HG02763 (cell line): ENCODE measurements around the gene TINAG.

Source experiments
- ATAC-seq: cut with Tn5 transposase; IDR thresholded peaks from one replicate; pipeline ENCODE4 v1.9.1; 2021; ENCODE audit warnings: mild to moderate bottlenecking, moderate library complexity; ENCODE audit not compliant: unreplicated experiment

The TINAG gene, protein sequence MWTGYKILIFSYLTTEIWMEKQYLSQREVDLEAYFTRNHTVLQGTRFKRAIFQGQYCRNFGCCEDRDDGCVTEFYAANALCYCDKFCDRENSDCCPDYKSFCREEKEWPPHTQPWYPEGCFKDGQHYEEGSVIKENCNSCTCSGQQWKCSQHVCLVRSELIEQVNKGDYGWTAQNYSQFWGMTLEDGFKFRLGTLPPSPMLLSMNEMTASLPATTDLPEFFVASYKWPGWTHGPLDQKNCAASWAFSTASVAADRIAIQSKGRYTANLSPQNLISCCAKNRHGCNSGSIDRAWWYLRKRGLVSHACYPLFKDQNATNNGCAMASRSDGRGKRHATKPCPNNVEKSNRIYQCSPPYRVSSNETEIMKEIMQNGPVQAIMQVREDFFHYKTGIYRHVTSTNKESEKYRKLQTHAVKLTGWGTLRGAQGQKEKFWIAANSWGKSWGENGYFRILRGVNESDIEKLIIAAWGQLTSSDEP

DNA sequence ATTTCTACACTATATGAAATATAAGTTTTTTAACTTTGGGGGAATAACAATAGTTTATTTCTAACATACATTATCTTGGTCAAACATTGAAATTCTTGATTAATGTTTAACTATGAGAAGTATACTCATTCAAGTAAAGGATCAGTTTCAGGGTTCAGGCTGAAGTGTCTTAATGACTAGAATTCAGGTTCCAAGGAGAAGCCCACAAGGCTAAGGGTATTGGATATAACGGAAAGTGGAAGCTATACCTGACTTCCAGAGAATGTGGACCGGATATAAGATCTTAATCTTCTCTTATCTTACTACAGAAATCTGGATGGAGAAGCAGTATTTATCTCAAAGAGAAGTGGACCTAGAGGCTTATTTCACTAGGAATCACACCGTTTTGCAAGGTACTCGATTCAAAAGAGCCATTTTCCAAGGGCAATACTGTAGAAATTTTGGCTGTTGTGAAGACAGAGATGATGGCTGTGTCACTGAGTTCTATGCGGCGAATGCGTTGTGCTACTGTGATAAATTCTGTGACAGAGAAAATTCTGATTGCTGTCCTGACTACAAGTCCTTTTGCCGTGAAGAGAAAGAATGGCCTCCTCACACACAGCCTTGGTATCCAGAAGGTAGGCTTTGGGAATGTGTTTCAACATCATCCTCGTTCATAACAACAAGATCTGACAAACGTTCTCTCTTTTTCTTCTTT, at the start of gene TINAG:
Gene TINAG (plus strand): TSS at position 153 of the 697 bp plus-strand sequence. CDS start 110 bp downstream, at position 263.
- ATAC-seq, result peak; percentile 30

DNA sequence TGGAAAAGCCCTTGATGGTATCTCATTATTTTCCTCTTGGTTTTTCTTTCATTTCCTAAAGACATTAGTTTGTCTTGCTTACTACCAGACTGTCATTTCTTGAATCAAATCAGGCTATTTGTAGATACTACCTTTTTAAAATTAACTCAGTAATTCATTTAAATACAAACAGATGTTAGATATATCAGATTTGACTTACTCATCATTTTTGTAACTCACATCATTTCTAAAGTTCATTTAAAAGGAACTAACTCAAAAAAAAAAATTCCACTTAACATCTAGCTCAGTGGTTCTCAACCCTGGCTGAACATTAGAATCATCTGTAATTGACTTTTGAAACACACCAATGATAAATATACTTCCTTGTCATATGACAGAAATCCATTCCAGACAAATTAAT, 48.2 kb upstream of the TINAG start:
- no peak for ATAC-seq

DNA sequence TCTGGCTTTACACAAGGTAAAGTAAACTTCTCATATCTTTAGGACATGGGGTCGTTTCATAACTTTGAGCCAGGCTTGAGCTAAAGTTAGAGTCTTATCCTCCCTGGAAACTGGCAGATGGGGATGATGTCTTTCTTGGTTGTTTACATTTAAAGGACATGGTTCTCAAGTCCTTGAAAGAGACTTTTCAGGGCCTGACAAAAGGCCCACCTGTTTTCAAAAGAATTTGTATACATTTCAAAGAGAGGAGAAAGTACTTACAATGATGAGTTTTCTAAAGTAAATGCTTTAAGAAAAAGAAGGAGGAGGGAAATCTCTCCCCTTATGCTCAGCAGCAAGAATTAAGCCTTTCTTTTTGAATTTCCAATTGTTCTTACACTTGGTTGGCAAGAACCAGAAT, 45.7 kb upstream of the TINAG start:
- no peak for ATAC-seq

DNA sequence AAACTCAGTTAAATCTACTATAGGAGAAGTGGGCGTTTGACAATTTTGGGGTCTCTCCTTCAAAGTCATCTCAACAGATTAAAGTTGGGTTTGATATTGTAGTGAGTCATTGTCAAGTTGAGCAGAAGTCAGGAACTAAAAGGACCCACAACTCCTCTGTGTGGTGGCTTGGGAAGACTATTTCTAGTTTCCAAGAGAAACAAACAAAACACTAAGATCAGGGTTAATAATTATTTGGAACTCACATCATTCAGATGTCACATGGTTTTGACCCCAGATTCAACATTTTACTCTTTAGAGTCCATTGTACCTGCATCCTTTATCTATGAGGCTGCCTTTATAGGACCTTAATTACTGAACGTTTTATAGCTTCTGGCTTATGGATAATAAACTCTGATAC, 45.3 kb upstream of the TINAG start:
- ATAC-seq, result no peak

DNA sequence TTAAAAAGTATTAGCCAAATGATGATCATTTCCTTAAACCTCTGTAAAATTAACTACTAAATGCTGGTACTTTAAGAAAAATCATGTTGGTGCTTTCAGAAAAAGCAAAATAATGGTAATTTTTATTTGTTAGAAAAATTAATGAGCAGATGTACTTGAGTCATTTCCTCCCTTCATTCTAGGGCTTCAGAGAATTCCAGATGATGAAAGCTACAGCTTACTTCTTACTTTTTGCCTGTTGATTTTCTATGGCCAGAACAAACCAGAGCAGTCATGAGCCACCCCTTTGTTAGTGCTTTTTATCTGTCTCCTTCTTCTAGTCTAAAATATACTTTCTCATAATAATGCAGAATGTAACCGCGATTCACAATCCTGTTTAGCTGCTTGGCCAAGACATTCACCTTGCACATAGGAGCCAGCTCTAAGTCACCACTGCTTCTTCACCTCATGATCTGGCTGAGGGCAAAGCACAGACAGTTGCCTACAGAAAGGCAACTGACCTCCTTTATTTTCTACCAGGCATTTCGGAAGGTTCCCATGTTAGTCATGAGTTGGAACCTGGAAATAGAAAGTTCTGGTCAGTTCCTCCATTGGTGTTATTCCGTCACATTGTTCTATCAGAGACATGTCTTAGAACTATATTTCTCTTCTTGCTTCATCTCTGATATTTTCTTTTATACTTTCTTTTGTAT, 43.5 kb upstream of the TINAG start:
- no peak for ATAC-seq

DNA sequence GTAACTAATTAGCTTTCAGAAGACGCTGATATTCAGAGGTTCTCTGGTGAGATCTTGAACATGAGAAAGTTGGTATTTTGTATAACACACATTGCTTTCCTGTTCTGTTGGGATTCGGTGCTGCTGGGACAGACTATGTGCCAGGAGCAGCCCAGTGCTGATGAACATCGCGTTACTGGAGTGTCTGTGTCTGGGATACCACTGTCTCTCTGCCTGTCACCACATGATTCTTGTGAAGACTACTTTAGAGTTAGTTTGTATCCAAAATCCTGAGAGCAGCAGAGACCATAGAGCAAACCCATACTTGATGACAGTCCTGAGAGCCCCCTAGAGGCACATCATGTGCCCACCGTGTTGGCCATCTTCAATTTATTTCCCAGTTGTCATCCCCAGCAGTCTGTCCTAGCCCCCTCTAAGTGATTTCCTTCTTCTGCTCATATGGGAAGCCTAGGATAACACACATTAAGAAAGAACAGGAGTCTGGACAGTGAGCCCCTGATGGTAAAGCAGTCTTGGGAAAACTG, 41.8 kb upstream of the TINAG start:
- no peak for ATAC-seq

DNA sequence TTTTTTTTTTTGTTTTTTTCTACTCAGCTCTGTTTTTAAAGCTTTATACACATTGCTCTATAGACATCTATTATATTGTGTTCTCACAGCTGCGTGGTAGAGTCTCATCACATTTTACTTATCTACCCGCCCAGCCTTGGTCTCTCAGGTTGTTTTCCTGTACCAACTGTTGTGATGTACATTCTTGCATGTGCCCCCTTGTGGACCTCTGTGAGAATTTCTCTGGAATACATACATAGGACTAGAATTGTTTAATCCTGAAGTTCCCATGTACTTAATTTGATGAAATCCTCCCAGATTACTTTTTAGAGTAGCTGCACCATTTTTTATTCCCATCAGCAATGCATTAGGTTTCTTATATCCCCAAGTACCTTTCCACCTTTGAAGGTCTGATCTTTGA, 40.4 kb upstream of the TINAG start:
- ATAC-seq, result no peak

DNA sequence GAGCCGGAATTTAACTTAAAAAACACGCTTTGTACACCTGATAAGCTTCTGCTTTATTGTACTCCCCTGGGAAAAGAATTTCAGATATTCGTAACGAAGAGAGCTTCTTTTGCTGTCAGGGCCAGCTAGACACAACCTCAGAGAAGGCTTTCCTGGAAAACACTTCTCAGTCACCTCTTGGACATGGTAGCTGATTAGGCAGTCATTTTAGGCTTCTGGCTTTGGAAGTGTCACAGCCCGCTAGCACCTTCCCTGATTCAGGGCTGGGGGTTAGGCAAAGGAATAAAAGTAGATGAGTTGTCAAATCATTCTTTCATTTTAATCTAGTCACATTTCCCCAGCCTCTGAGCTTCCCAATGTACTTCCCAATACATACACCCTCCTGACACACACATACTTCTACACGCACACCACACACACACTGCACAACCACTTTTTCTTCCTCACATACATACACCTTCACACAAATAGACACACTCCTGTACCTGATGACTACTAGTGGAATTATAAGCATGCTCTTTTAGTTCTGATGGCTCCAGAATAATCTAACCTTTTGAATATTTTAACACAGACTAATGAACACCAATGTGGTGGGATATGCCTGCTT, 34.9 kb upstream of the TINAG start:
- no peak for ATAC-seq

DNA sequence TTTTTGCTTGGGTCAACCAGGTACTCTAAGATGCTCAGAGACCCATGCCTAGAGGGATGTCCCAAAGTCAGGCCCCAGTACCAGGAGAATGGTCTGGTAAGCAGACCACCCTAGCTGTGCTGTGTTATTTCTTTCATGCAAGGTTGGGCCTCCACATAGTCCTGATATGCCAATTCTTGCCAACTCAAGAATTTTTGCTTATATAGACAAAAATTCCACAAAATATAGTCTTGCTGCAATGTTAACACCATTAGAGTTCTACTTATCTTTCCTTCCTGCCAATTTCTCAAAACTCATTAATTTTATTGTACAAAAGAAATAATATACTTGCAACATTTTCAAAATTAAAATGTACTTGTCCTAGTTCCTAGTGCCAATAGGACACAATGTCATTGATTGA, 33.9 kb upstream of the TINAG start:
- no peak for ATAC-seq

DNA sequence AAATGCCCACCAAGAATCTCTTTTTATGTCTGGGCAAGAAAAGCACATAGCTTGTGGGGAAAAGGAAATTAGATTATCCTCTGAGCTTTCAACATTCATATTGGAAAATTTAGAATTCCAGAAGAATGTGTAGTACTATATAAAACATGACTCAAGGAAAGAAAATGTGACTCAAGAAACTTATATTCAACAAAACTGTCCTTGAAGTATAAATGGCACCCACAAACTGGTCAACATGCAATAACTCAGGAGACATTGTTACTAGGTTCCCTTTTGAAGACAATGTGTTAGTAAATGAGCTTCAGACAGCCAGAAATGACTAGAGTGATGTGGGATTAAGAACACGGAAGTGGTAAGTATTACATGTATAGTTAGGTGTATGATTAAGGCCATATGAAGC, 26.1 kb upstream of the TINAG start:
- ATAC-seq, result no peak

DNA sequence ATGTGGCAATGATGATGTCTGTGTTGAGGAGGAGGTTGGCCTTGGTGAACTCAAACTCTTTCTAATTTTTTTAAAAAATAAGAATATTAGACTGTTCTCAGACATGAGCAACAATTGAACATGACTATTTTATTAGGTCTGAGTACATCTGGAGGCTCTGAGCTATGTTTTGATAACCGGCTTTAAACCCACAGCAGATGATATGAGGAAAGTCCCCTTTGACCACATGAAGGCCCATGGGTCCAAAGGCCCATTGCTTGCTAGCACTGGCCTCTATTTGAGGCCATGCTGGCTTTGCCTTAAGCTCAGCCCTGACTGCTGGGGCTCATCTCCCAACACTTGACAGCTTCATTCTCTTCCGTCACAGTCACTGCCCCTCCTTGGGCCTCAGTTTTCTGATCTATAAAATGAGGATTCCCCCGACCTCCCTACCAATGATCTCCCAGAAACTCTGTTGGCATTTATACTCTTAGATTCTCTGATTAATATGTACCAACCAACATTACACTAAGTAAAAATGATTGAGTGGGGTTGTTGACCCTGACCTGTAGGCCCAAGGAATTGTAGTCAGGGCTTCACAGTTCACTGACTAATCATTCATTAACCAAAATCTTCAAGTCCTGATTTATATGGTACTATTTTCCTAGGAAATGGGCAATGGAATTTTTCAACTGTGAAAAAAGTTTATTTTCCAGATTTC, 23.9 kb upstream of the TINAG start:
- no peak for ATAC-seq

DNA sequence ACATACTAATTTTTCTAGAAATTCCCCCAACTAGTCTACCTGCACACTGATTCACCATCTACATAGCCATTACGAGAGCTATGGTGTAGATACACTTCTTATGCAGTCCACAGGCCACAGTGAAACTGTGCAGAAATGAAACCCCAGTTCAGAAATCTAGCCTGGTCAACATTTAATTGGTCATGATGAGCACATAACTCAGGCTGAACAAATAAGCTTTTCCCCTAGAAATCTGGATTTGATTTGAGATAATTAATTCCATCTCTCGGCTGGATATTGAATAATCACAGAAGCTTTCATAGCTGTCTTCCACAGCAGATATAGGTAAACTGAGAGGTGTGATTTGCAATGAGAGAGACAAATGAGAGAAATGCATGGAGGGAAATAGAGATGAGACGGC, 22.6 kb upstream of the TINAG start:
- no peak for ATAC-seq

DNA sequence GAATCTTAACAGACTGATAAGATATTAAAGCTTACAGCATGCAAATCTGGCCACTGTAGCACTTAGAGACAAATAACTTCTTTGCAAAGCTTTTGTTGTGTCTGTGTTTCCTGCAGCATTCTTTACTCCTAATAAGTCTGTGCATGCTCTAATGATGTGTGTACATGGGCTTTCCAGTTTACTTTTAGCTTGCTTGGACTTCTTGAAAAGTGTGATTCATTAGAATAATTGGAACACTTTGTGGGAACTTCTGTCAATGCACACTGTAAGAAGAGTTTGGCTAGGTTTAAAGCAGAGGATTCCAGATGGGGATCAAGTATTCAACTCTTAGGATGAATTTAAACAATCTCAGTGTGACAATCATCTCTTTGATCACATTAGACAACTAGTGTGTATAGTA, 22.1 kb upstream of the TINAG start:
- no peak for ATAC-seq

DNA sequence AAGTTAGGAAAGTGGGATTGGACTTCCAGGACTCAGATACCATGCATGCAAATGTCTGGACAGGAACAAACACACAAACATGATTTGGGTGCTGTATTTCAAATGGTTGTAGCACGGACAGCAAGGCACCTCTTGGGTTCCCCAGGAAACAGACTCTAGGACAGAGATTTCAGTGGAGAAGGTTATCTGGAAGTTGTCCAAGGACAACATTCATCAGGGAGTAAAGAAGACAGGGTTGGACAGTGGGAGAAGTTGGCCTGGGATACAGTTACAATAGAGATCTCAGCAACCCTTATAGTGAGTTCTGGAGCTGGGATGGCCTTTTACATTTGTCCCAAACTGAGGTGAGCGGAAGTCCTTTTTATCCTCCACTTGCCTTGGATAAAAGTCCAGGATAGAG, 19.8 kb upstream of the TINAG start:
- ATAC-seq, result no peak

DNA sequence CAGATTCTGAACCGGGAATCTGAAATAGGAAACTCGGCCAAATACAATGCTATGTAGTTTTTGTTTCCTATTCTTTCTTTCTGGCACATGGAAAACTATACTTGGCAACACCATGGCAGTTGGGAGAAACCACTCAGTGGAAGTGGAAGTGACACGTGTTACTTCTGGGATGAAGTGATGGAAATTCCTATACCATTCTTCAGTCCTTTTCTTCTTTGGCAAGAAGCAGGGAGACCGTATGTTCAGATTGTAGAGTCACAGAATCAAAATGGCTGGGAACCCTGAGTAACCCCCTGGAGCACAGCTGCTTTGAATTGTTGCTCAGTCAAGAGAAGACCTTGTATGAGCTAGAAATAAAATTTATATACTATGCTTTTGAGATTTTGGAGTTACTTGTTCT, 18.8 kb upstream of the TINAG start:
- no peak for ATAC-seq

DNA sequence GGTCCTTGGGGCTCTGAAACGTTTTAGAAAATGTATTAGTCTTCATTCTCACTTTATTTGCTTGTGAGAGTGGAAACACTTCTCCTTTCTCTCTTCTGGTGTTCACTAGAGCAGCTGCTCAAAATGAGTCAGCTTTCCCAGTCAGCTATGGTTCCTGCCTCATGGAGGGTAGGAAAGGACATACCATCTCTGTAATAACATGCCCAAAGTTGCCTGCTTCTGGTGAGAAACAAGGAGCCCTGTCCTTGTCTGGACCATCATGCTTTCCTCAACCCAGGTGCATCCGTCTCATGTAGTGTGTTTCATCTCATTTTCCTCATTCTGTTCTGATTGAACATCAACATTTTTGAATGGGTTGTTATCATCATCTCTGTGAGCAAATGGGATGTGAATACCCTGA, 17.1 kb upstream of the TINAG start:
- ATAC-seq, result peak; percentile 72

DNA sequence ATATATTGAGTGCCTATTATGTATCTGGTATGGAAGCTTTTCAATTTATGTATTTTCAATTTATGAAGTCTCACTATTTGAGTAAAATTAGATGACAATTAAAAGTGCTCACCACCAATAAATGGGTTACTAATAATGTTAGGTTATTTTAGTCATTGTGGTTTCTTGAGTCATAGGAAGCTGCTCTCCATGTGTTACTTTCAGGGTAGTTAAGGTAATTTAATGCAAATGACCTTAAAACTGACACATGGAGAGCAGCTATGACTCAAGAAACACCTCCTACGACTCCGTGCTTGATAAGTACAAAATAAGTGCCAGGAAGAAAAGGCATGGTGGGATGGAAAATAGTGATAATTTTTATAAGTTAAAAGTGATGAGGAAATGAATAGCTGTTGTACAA, 16.5 kb upstream of the TINAG start:
- peak; percentile 91 for ATAC-seq

DNA sequence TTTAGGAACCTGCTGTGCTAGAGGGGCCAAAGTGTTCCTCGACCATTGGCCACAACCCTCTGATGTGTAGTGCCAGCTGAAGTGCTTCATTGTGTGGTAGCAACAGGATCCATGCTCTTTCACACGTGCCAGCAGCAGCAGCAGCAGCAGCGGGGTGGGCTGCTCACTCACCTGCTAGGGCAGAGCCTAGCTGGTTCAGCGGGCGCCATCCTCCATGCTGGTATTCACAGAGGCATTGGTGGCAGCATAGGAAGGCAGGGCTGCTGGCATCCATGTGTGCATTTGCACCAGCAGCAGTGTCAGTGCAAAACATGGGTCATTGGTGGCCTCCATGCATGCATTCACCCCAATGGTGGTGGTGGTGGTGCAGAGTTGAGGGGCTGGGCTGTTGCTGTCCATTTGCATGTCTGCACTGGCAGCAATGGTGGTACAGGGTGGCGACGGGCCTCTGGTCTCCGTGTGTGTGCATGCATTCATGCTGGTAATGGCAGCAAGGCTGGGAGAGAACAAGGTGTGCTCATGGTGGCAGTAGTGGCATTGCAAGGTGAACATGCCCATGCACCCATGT, 13.2 kb upstream of the TINAG start:
- ATAC-seq, result no peak

DNA sequence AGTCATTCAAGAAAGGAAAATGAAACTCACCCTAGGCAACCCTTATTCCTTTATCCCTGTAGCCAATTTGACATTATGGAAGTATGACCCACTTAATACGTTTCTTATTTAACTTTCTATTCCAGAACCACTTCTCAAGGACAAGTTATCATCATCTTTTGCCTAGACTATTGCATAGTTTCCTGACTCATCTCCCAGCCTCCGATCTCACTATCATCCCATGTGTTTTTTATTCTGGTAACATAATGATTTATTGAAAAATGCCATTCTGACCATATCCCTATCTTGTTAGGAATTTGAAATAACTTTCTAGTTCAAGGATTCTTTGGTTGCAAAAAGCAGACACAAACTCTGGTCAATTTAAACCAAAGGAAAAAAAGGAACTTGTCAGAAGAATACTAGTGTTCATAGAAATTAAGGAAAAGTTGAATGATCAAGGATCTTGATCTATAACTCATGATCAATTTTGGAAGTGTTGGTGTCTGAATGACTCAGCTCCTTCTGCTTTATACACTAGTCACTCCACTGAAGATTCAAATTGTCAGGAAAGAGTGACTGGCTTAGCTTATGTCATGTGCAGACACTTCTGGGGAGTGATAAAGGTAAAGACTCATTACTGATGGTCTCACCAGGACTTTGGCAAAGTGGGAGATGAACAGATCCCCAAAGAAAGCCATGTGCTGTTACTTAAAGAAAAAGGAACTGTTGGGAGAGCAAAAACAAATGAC, 8.5 kb upstream of the TINAG start:
- ATAC-seq, result no peak

DNA sequence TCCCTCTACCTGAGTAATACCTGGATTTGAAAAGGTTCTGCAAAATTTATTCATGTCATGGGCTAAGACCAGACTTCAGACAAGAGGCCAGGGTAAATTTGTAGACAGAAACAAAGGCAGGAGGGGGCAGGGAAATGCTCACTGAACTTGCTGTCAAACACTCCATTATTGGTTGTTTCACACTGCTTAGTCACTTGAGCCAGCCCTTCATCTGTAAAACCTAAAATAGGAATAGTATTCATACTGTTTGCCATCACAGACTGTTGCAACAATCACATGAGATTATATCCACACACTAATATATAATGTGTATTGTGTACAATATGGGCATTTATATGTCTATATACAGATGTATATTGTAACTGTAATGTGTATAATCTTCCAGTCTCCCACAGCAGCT, 6.5 kb upstream of the TINAG start:
- no peak for ATAC-seq
